ENCODE results near the gene SHANK2.

DNA sequence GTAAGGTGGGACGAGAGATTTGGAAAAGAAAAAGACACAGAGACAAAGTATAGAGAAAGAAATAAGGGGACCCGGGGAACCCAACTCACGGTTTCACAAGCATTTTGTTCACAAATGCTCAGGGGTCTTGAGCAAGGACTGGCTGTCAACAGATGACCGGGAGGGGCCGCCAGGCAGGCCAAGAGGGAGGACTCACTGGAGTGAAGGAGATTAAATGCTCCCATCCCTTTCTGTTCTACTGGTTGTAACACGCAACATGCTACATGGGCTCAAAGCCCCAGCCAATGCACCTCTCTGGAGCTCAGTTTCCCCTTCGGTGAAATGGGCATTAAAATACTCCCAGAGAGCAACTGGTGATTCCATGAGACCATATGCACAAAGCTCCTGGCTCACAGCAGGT, 13.4 kb downstream of the SHANK2 start:
- no peak for TF ChIP-seq YY1 (IDR thresholded peaks at IDR 0.05; ENCODE audit: insufficient read depth, insufficient read length)
- TF ChIP-seq ZNF274 (IDR thresholded peaks at IDR 0.05; ENCODE audit: low read depth, low read length): no peak
- TF ChIP-seq SUZ12 (IDR thresholded peaks at IDR 0.05; ENCODE audit: extremely low read depth, insufficient read depth, insufficient read length): no peak
